Gastroesophageal sphincter (tissue), 4 donors: Measurements from ENCODE around the gene DMD. TPM values are rescaled to one million over a fixed set of nuclear protein-coding genes. Genes with fewer than 3 reads are reported as not detected.

Experiments used
- ATAC-seq: fragments of 150-250 bp; one replicate; pipeline ENCODE4 v1.9.1; 2016; ENCODE audit warnings: mild to moderate bottlenecking, moderate library complexity
- H3K27ac ChIP-seq, 4 donors: fragments of 200-600 bp; sonication (generic) in 3 of 4; 1 replicate in 3 of 4; 2 replicates in 1 of 4; pipeline ENCODE4 v1.5.1; 2016 to 2019
- H3K27me3 ChIP-seq: fragments of 200-600 bp; sonication (generic); one replicate; pipeline ENCODE4 v1.5.1; 2019
- H3K36me3 ChIP-seq, 2 donors: fragments of 200-600 bp; sonication (generic); one replicate each; pipeline ENCODE4 v1.5.1; 2019; ENCODE audit warnings: control low read depth in 1 of 2
- H3K4me1 ChIP-seq, 3 donors: fragments of 200-600 bp; sonication (generic); 1 replicate in 2 of 3; 2 replicates in 1 of 3; pipeline ENCODE4 v1.5.1; 2016 to 2019; ENCODE audit warnings: control low read depth in 2 of 3
- H3K4me3 ChIP-seq, 2 donors: fragments of 200-600 bp; sonication (generic); one replicate each; pipeline ENCODE4 v1.5.1; 2019; ENCODE audit warnings: mild to moderate bottlenecking in 1 of 2, moderate library complexity in 1 of 2
- H3K9me3 ChIP-seq, 3 donors: fragments of 200-600 bp; sonication (generic); one replicate each; pipeline ENCODE4 v1.5.1; 2017 to 2019; ENCODE audit warnings: control low read depth in 2 of 3
- CTCF ChIP-seq, 4 experiments: fragments of 200-600 bp in 2 of 4; fragments of 450-650 bp in 2 of 4; sonication (generic) in 1 of 4; IDR thresholded peaks; one replicate each; pipeline ENCODE4 v1.5.1; 2017 to 2019; ENCODE audit warnings: antibody characterized with exemption in 4 of 4, mild to moderate bottlenecking in 2 of 4, moderate library complexity in 2 of 4
- EP300 ChIP-seq: sonication (generic); formaldehyde crosslinking; IDR thresholded peaks from one replicate; pipeline ENCODE4 v1.6.1; 2017; ENCODE audit warnings: antibody characterized with exemption, mild to moderate bottlenecking
- POLR2A ChIP-seq, 2 donors: fragments of 450-650 bp; IDR thresholded peaks; one replicate each; pipeline ENCODE4 v1.6.1; 2017; ENCODE audit warnings: antibody characterized with exemption in 2 of 2, mild to moderate bottlenecking in 2 of 2, moderate library complexity in 1 of 2
- POLR2AphosphoS5 ChIP-seq: sonication (generic); formaldehyde crosslinking; IDR thresholded peaks from one replicate; pipeline ENCODE4 v1.6.1; 2017; ENCODE audit warnings: antibody characterized with exemption
- WGBS, 2 donors: methylation state at CpG; one replicate each; pipeline ENCODE4 v1.1.5; 2018; ENCODE audit warnings: low coverage in 1 of 2; 5-methylcytosine and 5-hydroxymethylcytosine counted together
- total RNA-seq, 4 donors: library from RNA; depleted of rRNA; stranded (reverse); fragments of >200 nt; gene quantifications; one replicate each; pipeline ENCODE4 v1.1.0, GENCODE V29; 2016

DMD gene
- total RNA-seq, 4 donors from 2014 or later = 111 to 225 (median 183) TPM

- Histone ChIP-seq H3K27me3 (no peaks in the 10 kb centered on the region), H3K9me3 (no peaks in the 10 kb centered on the region), H3K4me1 (peaks cover 0 to 10% (median 0%) of the 10 kb centered on the region in 3 donors), H3K27ac (peak overlapping the region; percentile 34 to 67 (median 42)), H3K36me3 (no peaks in the 10 kb centered on the region), H3K4me3 (no peak overlapping the region)
- 0 to 13% methylated on average over 2 to 4 of the region's 4 CpGs for WGBS, 2 donors
- peak; percentile 41 for ATAC-seq
- TF ChIP-seq POLR2AphosphoS5 = no peak
- TF ChIP-seq CTCF (IDR thresholded peaks at IDR 0.05) = peak in 1 of 4 experiments; percentile 13
These were observed 28.0 kb downstream of the DMD start for GRCh38 chrX:33183361-33183760.

GRCh38 chrX:33178690-33179089 is 32.7 kb downstream of the DMD start:
- Histone ChIP-seq H3K4me1 (peaks cover 0 to 4% (median 0%) of the 10 kb centered on the region in 3 donors), H3K4me3 (no peak overlapping the region), H3K27ac (no peak overlapping the region), H3K27me3 (no peaks in the 10 kb centered on the region), H3K9me3 (no peaks in the 10 kb centered on the region), H3K36me3 (no peaks in the 10 kb centered on the region)
- TF ChIP-seq EP300 (no peak), CTCF (IDR thresholded peaks at IDR 0.05) (no peak), POLR2A (IDR thresholded peaks at IDR 0.05) (no peak), POLR2AphosphoS5 (no peak)
- WGBS, 2 donors = 56 to 67% methylated on average over 1 of the region's 1 CpG
- ATAC-seq = no peak

GRCh38 chrX:33178218-33178617 is 33.1 kb downstream of the DMD start:
- ATAC-seq = no peak
- Histone ChIP-seq H3K9me3 (no peaks in the 10 kb centered on the region), H3K4me1 (peaks cover 0 to 2% (median 0%) of the 10 kb centered on the region in 3 donors), H3K27ac (no peak overlapping the region), H3K4me3 (no peak overlapping the region), H3K27me3 (no peaks in the 10 kb centered on the region), H3K36me3 (no peaks in the 10 kb centered on the region)
- 40% methylated on average over 1 of the region's 4 CpGs; no CpG with 5 or more reads in 1 of the 2 donors for WGBS, 2 donors
- TF ChIP-seq CTCF (IDR thresholded peaks at IDR 0.05) = no peak
- no peak for TF ChIP-seq EP300
- TF ChIP-seq POLR2AphosphoS5 = no peak
- no peak for TF ChIP-seq POLR2A (IDR thresholded peaks at IDR 0.05)

- ATAC-seq = no peak
- Histone ChIP-seq H3K27me3 (no peaks in the 10 kb centered on the region), H3K9me3 (no peaks in the 10 kb centered on the region), H3K4me3 (no peak overlapping the region), H3K27ac (no peak overlapping the region), H3K4me1 (no peaks in the 10 kb centered on the region), H3K36me3 (no peaks in the 10 kb centered on the region)
- WGBS, 2 donors = 63 to 100% methylated on average over 1 of the region's 1 CpG
- TF ChIP-seq EP300 (no peak), CTCF (IDR thresholded peaks at IDR 0.05) (no peak), POLR2AphosphoS5 (no peak), POLR2A (IDR thresholded peaks at IDR 0.05) (no peak)
These were observed 36.1 kb downstream of the DMD start for GRCh38 chrX:33175201-33175600.

- no peaks in the 10 kb centered on the region for H3K9me3 ChIP-seq
- no peaks in the 10 kb centered on the region for H3K27me3 ChIP-seq
- 92 to 100% methylated on average over 2 of the region's 2 CpGs for WGBS, 2 donors
- no peaks in the 10 kb centered on the region for H3K36me3 ChIP-seq
- no peak overlapping the region for H3K4me3 ChIP-seq
- no peak for ATAC-seq
- no peak overlapping the region for H3K27ac ChIP-seq
- TF ChIP-seq CTCF (IDR thresholded peaks at IDR 0.05) (no peak), EP300 (no peak), POLR2AphosphoS5 (no peak), POLR2A (IDR thresholded peaks at IDR 0.05) (no peak)
- no peaks in the 10 kb centered on the region for H3K4me1 ChIP-seq
These were observed 40.3 kb downstream of the DMD start for GRCh38 chrX:33171041-33171440.
